Natural killer cell treated with Interleukin-12 subunit alpha and Interleukin-12 subunit beta and Interleukin-15 and Interleukin-18, amount 100 ng/mL, for 72 hours (primary cell): Measurements from ENCODE around the gene MIPEP. TPM values are rescaled to one million over a fixed set of nuclear protein-coding genes. Genes with fewer than 3 reads are reported as not detected.
"Not testable (repeated sequence)": the region's sequence is repeated elsewhere in the genome, so short reads cannot be mapped to it uniquely, and the experiment has no call there.

ENCODE experiments used
- ATAC-seq, 2 donors: fragments of 150-1000 bp; cut with Tn5 transposase in 1 of 2; sonication (Bioruptor Pico), chemical (Tn5 transposase) in 1 of 2; 2 replicates each; pipeline ENCODE4 v1.10.0; 2021
- DNase-seq: peaks from one replicate; pipeline ENCODE4 v3.0.0; 2022; ENCODE audit warnings: low spot score
- H3K27ac Mint-ChIP-seq, 2 donors: 1 replicate in 1 of 2; 2 replicates in 1 of 2; pipeline ENCODE4 v1.8.0; 2022; ENCODE audit warnings: mixed read lengths in 2 of 2, mild to moderate bottlenecking in 1 of 2, moderate library complexity in 1 of 2
- H3K27me3 Mint-ChIP-seq, 2 donors: 1 replicate in 1 of 2; 2 replicates in 1 of 2; pipeline ENCODE4 v1.8.0; 2022; ENCODE audit warnings: mixed read lengths in 2 of 2
- H3K36me3 Mint-ChIP-seq: one replicate; pipeline ENCODE4 v1.8.0; 2022; ENCODE audit warnings: mixed read lengths
- H3K4me1 Mint-ChIP-seq, 2 donors: 1 replicate in 1 of 2; 2 replicates in 1 of 2; pipeline ENCODE4 v1.8.0; 2022; ENCODE audit warnings: low read depth in 2 of 2, mixed read lengths in 2 of 2, mild to moderate bottlenecking in 1 of 2
- H3K4me3 Mint-ChIP-seq: one replicate; pipeline ENCODE4 v1.8.0; 2022; ENCODE audit warnings: mixed read lengths
- H3K9me3 Mint-ChIP-seq: 2 replicates; pipeline ENCODE4 v1.8.0; 2022; ENCODE audit warnings: mixed read lengths
- total RNA-seq, 2 donors: library from RNA; stranded (reverse); gene quantifications; one replicate each; pipeline ENCODE4 v1.2.3, GENCODE V29; 2022

The MIPEP gene
- total RNA-seq, 2 donors from 2014 or later = 12.1 to 14.5 TPM

DNA sequence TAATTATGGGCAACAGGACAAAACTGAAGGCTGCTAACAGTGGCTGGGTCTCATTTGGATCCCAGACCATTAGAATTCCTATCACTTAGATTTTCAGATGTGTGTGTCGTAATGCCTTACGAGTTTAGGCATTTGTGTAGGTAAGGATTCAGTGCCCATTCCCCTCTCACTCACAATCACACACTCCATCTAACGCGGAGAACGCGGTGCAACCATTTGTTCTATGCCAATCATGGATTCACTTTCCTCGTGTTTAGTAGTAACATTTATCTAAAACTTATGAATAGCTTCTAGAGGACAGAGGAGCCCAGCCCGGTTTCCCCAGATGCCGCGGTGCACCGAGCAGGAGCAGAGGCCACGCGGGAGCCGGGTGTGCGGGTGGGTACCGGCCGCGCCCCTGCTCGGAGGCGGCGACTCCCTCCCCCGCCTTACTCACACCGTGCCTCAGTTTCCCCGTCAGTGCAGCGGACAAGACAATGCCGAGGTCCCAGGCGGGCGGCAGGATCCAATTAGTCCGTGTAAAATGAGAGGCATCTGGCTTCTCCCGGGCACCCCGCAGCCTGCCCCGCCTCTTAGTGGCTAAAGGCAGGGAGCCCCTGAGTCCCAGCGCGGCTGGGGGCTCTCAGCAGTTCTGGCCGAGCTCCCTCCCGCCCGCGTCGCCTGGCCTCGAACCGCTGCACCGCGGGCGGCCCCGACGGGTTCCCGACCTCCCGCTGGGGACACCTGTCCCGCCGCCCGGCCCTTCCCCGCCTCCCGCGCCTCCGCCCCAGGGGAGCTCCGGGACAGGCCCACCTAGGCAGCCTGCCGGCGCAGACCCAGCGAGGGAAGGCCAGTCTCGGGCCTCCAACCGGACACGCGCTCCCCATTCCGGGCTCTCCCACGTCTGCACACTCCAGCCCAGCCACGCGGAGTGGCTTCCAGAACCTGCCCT lies 14.0 kb upstream of the MIPEP start:
- Mint-ChIP-seq H3K36me3 (no peaks in the 10 kb centered on the region), H3K27me3 (peaks cover 27 to 29% of the 10 kb centered on the region in 2 donors), H3K9me3 (no peaks in the 10 kb centered on the region), H3K4me1 (peaks cover 0 to 3% of the 10 kb centered on the region in 2 donors), H3K4me3 (no peak overlapping the region), H3K27ac (no peak overlapping the region)
- DNase-seq = no peak
- ATAC-seq = peak in 1 of 2 donors; percentile 65

DNA sequence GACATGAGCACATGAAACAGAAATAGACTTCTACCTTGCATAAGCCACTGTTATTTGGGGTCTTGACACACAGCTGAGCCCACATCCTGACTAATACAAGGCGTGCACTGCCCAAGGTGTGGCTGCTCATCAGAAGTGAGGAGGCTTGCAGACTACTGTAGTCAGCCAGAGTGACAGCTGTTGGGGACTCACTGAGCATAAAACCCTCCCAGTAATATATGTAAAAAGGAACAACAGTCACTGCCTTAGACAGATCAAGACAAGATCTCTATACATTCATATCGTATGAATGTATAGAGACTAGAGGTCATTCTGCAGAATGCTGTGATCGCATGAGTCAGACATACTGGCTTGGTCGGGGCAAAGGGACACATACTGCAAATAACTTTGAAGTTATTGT lies 12.2 kb upstream of the MIPEP start:
- Mint-ChIP-seq H3K36me3 (no peaks in the 10 kb centered on the region), H3K27ac (no peak overlapping the region), H3K27me3 (peaks cover 23 to 26% of the 10 kb centered on the region in 2 donors), H3K4me1 (peaks cover 0 to 3% of the 10 kb centered on the region in 2 donors), H3K4me3 (no peak overlapping the region), H3K9me3 (no peaks in the 10 kb centered on the region)
- ATAC-seq (peak; percentile 13 to 57), DNase-seq (no peak)

DNA sequence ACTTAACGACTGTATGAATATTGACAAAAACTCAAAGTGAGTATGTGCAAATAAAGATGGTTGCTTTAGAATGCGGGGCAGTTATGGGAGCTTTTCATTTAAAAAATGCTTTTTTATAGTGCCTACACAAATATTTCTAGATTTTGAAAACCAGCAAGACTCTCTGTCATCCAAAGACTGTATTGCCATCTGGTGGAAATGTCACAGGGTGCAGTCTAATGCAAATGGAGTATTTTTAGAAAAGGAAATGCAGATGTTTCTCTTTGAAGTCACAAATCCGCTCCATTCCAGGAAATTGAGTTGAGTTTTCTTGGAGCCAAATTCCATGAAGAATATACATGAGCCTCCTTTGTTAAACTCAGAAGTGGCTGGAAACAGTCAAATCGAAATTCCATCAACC lies 10.4 kb upstream of the MIPEP start:
- H3K4me3 Mint-ChIP-seq = no peak overlapping the region
- H3K9me3 Mint-ChIP-seq = no peaks in the 10 kb centered on the region
- no peaks in the 10 kb centered on the region for H3K36me3 Mint-ChIP-seq
- peaks cover 22 to 25% of the 10 kb centered on the region in 2 donors for H3K27me3 Mint-ChIP-seq
- ATAC-seq = peak in 1 of 2 donors; percentile 37
- peaks cover 0 to 2% of the 10 kb centered on the region in 2 donors for H3K4me1 Mint-ChIP-seq
- no peak for DNase-seq
- H3K27ac Mint-ChIP-seq = no peak overlapping the region

DNA sequence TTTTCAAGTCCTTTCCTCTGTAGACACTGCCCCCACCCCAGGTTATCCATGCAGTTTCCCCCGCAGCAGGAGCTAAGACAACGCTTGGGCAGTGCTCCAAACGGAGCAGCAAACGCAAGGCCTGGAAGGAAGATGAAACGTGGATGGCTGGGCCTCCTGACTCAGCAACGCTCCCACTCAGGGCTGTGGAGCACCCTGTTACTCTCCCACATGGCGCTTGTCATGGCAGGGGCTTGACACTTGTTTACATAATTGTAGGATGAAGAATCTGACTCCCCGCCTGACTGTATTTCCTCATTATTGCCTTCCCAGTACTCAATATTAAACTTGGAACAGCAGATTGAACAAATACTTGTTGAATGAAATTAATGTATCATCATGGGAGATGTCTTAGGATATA lies 8.9 kb upstream of the MIPEP start:
- Mint-ChIP-seq H3K4me1 (no peaks in the 10 kb centered on the region), H3K9me3 (no peaks in the 10 kb centered on the region), H3K27me3 (peaks cover 16 to 22% of the 10 kb centered on the region in 2 donors), H3K4me3 (no peak overlapping the region), H3K27ac (no peak overlapping the region), H3K36me3 (no peaks in the 10 kb centered on the region)
- DNase-seq (no peak), ATAC-seq (no peak)

DNA sequence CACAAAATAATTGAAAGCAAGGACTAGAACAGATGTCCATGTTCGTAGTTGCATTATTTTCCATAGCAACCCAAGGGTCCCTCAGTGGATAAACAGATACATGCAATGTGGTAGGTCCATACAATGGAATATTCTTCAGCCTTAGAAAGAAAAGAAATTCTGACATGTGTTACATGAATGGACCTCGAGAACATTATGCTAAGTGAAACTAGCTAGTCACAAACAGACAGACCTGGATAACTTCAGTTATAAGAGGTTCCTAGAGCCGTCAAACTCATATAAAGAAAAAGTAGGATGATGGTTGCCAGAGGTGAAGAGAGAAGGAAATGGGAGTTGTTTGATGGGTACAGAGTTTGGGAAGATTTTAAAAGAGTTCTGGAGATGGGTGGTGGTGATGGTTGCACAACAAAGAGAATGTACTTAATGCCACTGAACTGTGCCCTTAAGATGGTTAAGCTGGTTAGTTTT lies 8.3 kb upstream of the MIPEP start, which contains the start of gene C1QTNF9B:
TSS of gene C1QTNF9B (minus strand) at position 51 of the 468 bp plus-strand sequence.
- not testable (repeated sequence) for ATAC-seq, H3K27ac Mint-ChIP-seq, DNase-seq, H3K36me3 Mint-ChIP-seq, H3K4me1 Mint-ChIP-seq, H3K9me3 Mint-ChIP-seq, H3K4me3 Mint-ChIP-seq
- H3K27me3 Mint-ChIP-seq = peaks cover 14 to 17% of the 10 kb centered on the region in 2 donors

DNA sequence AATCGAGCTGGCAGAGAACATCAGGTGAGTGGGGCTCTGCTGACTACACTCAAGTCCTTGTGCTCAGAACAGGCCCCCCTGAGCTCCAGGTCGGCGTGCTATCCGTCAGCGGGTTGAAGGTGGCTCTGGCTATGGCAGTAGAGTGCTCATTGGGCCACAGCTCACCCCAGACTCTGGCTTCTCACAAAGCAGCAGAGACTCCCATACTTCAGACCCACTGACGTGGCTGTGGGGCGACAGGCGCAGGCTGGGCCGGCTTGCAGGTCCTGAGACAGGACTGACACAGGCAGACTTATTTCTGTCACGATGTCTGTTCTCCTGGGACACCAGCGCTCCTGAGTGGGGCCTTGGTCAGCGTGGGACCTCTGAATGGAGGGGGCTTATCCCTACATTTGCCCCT lies 5.5 kb upstream of the MIPEP start:
- DNase-seq, H3K4me1 Mint-ChIP-seq, ATAC-seq, H3K9me3 Mint-ChIP-seq, H3K27ac Mint-ChIP-seq, H3K4me3 Mint-ChIP-seq, H3K36me3 Mint-ChIP-seq, H3K27me3 Mint-ChIP-seq: not testable (repeated sequence)

DNA sequence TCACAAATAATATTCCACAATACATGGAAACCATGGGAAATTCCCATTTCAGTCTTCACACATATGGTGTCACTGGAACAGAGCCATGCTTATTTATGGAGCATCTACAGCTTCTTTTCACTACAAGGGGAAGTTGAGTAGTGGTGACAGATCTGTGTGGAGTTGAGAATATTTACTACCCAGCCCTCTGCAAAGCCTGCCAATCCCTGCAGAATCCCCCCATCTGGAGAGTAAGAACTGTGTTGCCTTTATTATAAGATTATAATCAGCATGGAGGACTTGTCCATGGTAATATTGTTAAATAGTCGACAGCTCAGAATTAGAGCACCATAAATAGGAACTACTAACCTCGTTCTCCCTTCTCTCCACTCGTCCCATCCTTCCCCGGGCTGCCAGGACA lies 4.6 kb upstream of the MIPEP start:
- H3K4me1 Mint-ChIP-seq = peaks cover 10 to 12% of the 10 kb centered on the region in 2 donors
- not testable (repeated sequence) for H3K36me3 Mint-ChIP-seq, H3K27ac Mint-ChIP-seq, H3K9me3 Mint-ChIP-seq, H3K4me3 Mint-ChIP-seq, ATAC-seq, H3K27me3 Mint-ChIP-seq, DNase-seq

DNA sequence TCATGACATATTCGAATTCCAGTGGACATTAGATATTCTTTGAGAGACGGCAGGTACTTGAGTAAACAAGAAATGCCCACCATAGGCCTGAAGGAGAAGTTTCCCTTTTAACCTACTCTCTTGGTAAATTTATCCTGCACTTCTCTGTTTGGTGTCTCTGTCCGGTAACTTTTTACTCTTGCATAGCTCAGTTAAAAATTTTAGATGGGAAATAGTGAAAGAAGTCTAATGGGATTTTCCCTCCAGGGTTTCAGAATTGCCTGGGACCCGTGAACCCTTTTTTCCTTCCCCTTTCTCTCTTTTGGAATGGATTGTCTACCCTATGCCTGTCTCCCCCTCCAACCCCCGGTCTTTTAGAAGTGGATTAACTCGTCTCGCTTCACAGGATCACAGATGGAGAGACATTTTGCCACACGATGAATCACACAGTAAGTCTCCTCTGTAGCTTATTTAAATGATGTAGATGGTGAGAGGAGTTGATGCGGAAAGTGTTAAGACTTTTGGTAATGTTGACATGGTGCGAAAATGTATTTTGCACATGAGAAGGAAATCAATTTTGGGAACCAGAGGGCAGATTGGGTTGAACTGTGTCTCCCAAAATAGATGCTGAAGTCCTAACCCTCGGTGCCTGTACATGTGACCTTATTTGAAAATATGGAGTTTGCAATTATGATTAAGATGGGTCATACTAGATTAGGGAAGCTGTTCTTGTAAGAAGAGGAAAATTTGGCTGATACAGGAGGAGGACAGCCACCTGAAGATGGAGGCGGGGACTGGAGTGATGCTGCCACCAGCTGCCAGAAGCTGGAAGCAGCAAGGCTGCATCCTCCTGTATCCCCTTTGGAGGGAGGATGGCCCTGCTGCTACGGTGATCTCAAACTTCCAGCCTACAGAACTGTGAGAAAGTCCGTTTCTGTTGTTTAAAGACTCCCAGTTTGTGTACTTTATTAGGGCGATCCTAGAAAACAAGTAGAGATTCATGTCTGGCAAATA lies 711 bp upstream of the MIPEP start:
- no peak for ATAC-seq
- DNase-seq = no peak
- no peaks in the 10 kb centered on the region for H3K9me3 Mint-ChIP-seq
- H3K4me1 Mint-ChIP-seq = peaks cover 18 to 19% of the 10 kb centered on the region in 2 donors
- no peaks in the 10 kb centered on the region for H3K36me3 Mint-ChIP-seq
- peak overlapping the region; percentile 66 to 87 for H3K27ac Mint-ChIP-seq
- peaks cover 0 to 5% of the 10 kb centered on the region in 2 donors for H3K27me3 Mint-ChIP-seq
- H3K4me3 Mint-ChIP-seq = peak overlapping the region; percentile 91

DNA sequence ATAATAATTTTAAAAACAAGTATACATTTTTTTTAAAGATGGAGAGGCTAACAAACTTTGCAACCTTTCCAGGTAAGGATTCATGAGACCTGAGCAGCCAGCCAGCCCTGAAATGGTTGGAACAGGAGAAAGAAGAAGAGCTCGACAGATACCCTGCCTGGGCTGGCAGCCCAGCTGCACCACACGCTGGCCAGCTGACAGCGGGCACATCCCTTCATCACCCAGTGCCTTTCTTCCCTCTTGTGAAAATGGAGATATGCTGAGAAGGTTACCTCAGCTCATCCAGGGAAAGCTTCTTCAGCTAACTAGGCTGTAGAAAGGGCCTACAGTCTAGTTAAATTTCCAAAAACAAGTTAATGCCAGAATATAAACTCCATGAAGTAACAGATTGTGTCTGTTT lies 4.8 kb downstream of the MIPEP start:
- H3K27me3 Mint-ChIP-seq, H3K36me3 Mint-ChIP-seq, ATAC-seq, H3K4me1 Mint-ChIP-seq, DNase-seq, H3K27ac Mint-ChIP-seq, H3K9me3 Mint-ChIP-seq, H3K4me3 Mint-ChIP-seq: not testable (repeated sequence)

DNA sequence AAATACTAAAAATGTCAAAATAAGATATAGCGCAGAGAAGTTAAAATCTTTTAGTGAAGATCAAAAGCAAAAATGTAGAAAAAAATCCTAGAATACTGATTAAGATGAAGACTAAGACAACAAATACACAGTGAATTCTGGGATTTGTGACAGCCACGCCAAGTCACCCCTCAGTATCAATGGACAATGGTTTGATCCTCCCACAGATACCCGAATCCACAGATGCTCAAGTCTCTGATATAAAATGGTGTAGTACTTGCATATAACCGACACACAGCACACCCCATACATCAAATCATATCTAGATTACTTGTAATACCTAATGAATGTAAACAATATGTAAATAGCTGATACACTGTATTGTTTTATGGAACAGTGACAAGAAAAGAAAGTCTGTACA lies 5.9 kb downstream of the MIPEP start:
- no peak for DNase-seq
- H3K27me3 Mint-ChIP-seq = no peaks in the 10 kb centered on the region
- H3K9me3 Mint-ChIP-seq = no peaks in the 10 kb centered on the region
- H3K4me1 Mint-ChIP-seq = peaks cover 5 to 6% of the 10 kb centered on the region in 2 donors
- H3K4me3 Mint-ChIP-seq = no peak overlapping the region
- H3K27ac Mint-ChIP-seq = no peak overlapping the region
- H3K36me3 Mint-ChIP-seq = no peaks in the 10 kb centered on the region
- no peak for ATAC-seq

DNA sequence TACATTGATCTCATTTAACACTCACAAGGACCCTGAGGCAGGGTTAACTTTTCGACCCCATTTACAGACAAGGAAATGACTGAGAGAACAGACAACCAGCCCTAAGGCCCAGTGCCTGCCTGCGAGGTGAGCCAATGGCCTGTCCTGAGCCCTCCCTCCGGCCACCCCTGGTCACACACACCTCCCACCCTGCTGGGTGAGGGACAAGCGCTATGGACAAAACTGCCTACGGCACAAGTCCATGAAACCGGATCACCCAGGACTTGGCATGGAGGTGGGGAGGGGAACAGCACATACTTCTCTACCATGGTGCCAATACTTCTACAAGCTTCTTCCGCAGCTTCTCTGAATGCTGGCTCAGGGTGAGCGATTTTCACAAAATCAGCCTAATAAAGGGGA lies 7.8 kb downstream of the MIPEP start:
- H3K4me1 Mint-ChIP-seq, H3K36me3 Mint-ChIP-seq: not testable (repeated sequence)

DNA sequence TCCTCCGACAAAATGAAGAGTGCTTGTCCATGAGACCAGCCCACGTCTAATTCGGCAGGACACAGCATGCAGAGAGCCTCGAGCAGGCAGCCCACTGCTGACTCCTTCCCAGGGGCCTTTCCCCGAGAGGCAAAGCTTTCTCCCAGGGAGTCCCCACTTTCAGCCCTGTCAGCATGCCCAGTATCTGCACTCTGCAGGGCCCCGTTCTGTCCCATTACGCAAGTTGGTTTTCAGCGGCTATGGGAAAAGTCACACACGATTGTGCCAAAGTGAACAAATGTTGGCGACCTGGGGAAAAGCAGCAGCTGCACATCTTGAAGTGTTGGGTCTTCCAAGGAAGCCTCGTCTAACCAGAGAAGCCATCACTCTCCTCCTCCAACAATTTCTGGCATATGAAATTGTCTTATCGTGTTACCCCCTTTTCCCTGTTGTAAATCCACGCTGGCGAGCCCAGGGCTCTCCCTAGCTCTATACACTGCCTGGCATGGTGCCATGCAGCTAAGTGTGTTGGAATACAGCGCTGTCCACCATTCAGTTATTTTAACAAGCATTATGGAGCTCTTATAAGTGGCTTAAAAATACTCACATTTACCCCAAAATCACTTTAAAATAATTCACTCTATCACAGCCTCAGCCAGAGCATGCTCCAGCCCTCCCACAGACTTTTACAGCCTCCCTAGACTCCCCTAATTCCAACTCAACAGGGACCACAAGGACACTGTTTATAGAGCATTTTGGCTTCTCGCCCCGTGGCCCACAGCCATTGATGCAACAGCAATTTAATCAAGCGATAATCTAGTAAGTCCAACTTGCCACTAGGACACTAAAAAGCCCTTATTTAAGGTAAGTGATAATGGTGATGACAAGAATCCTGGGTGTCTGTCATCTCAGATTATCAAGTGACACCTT lies 8.5 kb downstream of the MIPEP start:
- H3K4me3 Mint-ChIP-seq, H3K27ac Mint-ChIP-seq, ATAC-seq: not testable (repeated sequence)

More for the DNA sequence above, 7.8 kb downstream of the MIPEP start:
- H3K27me3 Mint-ChIP-seq, H3K4me3 Mint-ChIP-seq, H3K27ac Mint-ChIP-seq, H3K9me3 Mint-ChIP-seq, DNase-seq, ATAC-seq: not testable (repeated sequence)

DNA sequence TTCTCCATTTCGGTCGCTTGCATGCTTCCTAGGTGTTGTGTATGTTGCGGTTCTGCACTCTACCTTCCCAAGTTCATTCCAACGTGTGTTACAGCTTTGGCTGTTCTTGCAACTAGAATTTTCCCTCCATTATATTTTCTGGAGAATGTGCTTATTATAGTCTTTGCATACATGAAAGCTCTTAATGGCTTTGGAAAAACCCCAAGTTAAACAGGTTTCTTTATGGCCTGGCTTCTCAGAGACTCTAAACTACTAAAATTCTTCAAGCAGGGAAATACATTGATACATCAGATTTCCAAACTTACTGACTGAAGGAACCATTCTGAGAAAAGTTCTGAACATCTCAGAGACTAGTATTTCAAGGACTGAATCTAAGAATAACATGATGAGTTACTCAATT lies 11.9 kb downstream of the MIPEP start:
- no peak overlapping the region for H3K4me3 Mint-ChIP-seq
- H3K4me1 Mint-ChIP-seq = no peaks in the 10 kb centered on the region
- H3K36me3 Mint-ChIP-seq = no peaks in the 10 kb centered on the region
- H3K27me3 Mint-ChIP-seq = no peaks in the 10 kb centered on the region
- no peak overlapping the region for H3K27ac Mint-ChIP-seq
- DNase-seq (no peak), ATAC-seq (no peak)
- no peaks in the 10 kb centered on the region for H3K9me3 Mint-ChIP-seq

More for the DNA sequence above, 8.5 kb downstream of the MIPEP start:
- H3K27me3 Mint-ChIP-seq, H3K4me1 Mint-ChIP-seq, H3K9me3 Mint-ChIP-seq, H3K36me3 Mint-ChIP-seq, DNase-seq: not testable (repeated sequence)
